ENCODE results near the gene CSF2RB. TPM values are rescaled to one million over a fixed set of nuclear protein-coding genes. Genes with fewer than 3 reads are reported as not detected.

CSF2RB gene
- under 1 TPM; 0.04 TPM for total RNA-seq

DNA sequence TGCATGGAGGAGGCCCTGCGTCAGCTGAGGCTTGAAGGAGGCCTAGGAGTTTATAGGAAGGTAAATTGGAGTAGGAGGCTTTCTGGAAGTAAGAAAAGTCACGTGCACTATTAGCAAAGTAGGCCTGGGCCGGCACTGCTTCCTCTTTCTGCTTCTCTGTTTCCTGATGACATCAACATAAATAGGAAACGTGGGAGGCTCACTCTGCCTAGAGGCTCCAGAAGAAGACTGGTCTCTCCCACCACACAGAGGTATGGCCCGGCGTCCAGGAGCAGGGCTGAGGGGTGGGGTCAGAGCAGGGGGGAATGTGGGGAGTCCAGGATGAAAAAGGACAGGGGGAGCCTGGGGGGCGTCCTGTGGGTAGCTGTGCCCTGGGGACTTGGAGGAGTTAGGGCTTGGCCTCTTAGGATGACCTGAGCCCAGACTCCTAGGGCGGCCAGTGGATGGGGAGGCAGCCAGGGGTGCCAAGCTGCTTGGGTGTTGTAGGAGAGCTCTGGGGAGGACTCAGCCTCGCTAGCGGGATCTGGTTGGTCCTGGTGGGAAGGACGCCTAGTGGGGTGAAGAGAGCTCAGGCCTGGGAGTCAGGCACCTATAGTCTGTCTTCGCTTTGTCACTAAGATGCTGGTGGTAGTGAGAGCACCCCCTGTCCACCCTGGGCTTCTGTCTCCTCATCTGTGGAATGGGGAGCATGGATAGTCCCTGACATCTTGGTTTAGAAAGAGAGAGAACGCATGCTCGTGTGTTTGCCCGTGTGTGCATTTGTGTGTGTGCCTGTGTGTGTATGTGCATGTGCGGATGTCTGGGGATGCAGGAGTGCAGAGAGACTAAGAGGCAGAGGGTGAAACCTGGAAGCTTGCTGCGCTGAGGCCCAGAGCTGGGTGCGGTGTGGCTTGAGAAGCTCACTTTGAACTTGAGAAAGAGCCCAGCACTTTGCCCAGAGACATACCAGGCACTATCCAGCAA, at the start of gene CSF2RB:
Gene CSF2RB (plus strand): TSS at position 202 of the 963 bp plus-strand sequence. CDS start 8,580 bp downstream, outside the sequence.
- ChIA-PET POLR2A (no interaction called here), CTCF (no interaction called here)

DNA sequence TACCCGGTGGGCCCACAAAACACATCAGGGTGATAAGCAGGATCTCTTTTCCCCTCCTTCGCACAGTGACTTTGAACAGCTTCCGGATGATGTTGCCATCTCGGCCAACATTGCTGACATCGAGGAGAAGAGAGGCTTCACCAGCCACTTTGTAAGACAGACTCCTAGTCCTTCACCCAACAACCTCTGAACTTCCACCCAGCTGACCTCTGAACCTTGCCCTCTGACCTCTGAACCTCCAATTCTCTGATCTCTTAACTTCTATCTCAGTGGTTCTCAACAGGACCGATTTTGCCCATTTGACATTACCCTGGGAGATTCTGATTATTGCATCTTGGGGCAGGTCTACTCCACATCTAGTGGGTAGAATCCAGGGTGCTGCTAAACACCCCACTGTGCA, 49.4 kb upstream of the CSF2RB start:
- ChIA-PET POLR2A (no interaction called here), CTCF (interaction anchor here (0.8 to 2.0 kb wide), 2 partner anchors 9 to 114 kb away, joined by 3 to 7 read pairs; no protein-coding TSS in a partner anchor)

DNA sequence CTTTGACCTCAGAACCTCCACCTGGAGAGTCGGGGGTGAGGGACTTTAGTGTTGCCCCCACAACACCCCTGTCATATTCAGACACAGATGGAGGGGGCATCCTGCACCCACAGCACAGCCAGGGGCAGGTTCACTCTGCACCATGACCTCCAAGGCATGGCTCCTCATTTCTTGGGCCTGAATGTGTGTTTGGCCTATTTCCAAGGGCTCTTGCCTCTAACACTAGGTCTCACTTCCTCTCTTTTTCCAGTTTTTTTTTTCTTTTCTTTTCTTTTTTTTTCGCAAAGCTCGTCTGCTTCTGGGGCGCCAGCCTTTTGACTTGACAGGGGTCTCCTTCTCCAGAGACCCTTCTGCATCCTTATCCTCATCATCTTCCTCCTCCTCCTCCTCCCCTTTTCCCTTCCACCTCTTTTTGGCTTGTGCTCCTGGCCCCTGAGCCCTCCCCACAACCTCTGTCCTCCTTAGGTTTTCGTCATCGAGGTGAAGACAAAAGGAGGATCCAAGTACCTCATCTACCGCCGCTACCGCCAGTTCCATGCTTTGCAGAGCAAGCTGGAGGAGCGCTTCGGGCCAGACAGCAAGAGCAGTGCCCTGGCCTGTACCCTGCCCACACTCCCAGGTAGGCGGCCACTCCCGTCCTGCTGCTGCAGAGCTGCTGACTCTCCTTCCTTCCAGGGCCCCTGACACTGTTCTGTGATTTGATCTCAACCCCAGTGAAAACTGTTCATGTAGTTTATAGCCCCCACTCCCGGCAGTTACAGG, 48.8 kb upstream of the CSF2RB start:
- ChIA-PET POLR2A (no interaction called here), CTCF (interaction anchor here (0.9 to 4.6 kb wide), 3 partner anchors 8 to 114 kb away, joined by 3 to 32 read pairs (median 7); no protein-coding TSS in a partner anchor)

DNA sequence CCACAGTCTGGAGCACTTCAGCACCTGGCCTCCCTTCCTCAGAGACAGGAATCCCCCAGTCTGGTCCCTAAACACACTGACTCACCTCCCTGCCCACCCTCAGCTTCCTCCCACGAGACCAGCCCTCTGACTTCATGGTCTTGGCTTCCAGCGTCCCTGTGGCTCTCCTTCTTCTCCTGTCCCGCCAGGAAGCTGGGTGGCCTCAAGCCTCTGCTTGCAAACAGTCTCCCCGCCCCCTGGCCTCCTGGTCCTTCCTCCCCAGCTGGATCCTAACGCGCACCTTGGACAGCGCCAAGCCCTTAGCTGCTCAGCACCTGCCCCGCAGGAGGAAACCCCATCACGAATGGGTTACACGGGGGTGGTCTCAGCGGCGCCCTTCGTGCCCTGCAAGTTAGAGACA, 48.1 kb upstream of the CSF2RB start:
- CTCF ChIA-PET = interaction anchor here (0.9 to 4.6 kb wide), 3 partner anchors 8 to 112 kb away, joined by 3 to 32 read pairs (median 5); no protein-coding TSS in a partner anchor
- POLR2A ChIA-PET = no interaction called here

DNA sequence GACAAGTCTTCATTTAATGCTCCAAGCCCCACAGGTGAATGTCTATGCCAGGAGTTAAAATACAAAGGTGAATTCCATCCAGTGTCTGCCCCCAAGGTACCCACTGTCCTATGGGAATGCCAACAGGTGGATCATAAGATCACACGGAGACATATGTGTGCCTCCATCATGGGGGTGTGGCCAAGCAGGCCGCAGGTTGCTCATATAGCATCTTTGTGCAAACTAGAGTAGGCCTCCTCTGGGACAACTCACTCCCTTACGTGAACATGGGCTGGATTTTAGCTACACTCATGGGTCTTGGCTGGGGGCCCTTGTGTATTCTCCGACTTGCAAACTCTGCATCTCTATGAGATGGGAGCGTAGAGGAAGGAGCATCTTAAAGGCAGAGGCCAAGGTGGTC, 45.7 kb upstream of the CSF2RB start:
- POLR2A ChIA-PET = no interaction called here
- CTCF ChIA-PET = interaction anchor here (4.6 kb wide), 1 partner anchor 11 kb away, joined by 32 read pairs; no protein-coding TSS in a partner anchor

DNA sequence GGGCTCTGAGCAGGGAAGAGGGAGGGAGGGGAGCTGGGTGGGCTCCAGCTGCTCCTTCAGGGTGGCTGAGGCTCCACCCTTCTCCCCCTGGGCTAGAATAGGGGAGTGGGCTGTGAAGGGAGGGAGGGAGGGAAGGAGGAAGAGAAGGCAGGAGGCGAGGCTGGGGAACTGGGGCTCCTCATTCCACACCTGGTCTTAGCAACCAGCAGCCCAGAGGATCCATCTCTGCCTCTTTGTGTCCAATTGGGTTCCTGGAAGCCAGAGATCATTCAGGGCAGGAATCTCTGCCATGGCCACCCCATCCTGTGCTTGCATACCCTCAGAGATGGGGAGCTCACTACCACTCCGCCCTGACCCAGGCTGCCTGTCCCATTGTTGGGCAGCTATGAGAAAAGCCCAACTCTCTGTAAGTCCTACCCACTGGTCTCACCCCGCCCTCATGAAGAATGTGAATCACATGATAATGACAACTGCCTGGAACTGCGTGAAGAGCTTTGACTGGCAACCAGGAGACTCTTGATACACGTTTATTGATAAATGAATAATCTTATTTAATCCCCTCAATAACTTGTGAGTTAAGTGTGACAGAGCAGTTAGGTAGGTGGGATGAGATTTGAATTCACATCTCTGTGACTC, 44.8 kb upstream of the CSF2RB start:
- POLR2A ChIA-PET = no interaction called here
- CTCF ChIA-PET = interaction anchor here (4.6 kb wide), 1 partner anchor 12 kb away, joined by 32 read pairs; no protein-coding TSS in a partner anchor

DNA sequence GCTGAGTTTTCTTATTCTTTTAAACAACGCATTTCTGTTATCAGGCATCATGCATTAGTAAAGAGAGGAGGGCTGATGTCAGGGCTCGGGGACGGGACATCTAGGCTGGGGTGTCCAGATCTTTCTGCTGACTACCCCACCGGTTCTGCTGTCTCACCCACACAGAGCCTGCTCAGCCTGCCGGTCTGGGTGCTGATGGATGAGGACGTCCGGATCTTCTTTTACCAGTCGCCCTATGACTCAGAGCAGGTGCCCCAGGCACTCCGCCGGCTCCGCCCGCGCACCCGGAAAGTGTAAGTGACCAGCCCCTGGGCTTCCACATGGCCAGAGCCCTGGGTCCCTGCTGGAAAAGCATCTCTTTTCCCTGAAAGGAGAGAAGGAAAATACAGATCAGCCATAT, 43.2 kb upstream of the CSF2RB start:
- ChIA-PET CTCF (interaction anchor here (2.9 kb wide), 1 partner anchor 13 kb away, joined by 10 read pairs; no protein-coding TSS in a partner anchor), POLR2A (interaction anchor here (0.6 kb wide), 1 partner anchor 538 kb away, joined by 7 read pairs; no protein-coding TSS in a partner anchor)

DNA sequence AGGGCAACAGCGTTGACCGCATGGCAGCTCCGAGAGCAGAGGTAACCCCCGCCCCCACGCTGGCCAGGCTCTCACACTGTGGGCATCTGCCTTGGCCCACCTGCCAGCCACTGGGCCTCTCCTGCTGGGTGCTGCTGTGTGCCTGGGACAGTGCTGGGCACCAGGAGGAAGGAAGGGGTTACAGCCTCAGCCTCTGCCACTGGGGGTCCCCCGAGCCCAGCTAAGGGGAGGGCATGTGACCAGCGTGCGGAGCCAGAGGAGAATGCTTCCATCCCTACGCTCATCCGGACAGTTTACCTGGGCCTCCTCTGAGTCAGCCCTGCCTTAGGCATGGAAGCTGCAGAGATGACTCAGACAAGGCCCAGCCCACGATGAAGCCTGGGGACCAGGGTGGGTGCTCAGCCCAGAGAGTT, 41.8 kb upstream of the CSF2RB start:
- ChIA-PET CTCF (interaction anchor here (1.0 to 2.9 kb wide), 3 partner anchors 15 to 108 kb away, joined by 4 to 10 read pairs (median 5); no protein-coding TSS in a partner anchor), POLR2A (no interaction called here)

DNA sequence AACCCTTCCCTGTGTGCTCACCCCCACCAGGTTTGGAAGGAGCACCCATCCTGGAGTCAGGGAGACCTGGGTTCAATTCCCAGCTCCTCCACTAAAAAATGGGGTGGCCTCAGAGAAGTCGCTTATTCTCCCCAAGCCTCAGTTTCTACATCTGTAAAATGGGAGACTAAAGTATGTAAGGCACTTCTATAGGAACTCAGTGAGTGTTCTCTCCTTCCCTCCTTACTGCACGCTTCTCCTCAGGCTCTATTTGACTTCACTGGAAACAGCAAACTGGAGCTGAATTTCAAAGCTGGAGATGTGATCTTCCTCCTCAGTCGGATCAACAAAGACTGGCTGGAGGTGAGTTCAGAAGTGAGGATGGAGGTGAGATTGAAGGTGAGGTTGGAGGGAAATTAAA, 41.3 kb upstream of the CSF2RB start:
- ChIA-PET CTCF (interaction anchor here (1.0 to 2.9 kb wide), 3 partner anchors 15 to 108 kb away, joined by 4 to 10 read pairs (median 5); no protein-coding TSS in a partner anchor), POLR2A (no interaction called here)

DNA sequence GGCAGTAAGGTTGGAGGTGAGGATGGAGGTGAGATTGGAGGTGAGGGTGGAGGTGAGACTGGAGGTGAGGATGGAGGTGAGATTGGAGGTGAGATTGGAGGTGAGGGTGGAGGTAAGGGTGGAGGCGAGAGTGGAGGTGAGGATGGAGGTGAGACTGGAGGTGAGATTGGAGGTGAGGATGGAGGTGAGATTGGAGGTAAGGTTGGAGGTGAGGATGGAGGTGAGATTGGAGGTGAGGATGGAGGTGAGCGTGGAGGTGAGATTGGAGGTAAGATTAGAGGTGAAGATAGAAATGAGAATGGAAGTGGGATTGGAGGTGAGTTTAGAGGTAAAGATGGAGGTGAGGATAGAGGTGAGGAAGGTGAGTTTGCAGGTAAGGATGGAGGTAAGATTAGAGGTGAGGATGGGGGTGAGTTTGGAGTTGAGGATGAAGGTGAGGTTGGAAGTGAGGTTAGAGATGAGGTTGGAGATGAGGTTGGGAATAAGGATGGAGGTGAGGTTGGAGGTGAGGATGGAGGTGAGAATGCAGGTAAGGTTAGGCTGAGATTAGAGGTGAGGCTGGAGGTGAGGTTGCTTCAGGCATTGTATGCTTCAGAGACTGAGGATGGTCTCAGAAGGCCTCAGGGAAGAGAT, 40.4 kb upstream of the CSF2RB start:
- ChIA-PET POLR2A (no interaction called here), CTCF (interaction anchor here (0.8 to 1.5 kb wide), 3 partner anchors 8 to 11 kb away, joined by 3 to 4 read pairs (median 3); no protein-coding TSS in a partner anchor)

DNA sequence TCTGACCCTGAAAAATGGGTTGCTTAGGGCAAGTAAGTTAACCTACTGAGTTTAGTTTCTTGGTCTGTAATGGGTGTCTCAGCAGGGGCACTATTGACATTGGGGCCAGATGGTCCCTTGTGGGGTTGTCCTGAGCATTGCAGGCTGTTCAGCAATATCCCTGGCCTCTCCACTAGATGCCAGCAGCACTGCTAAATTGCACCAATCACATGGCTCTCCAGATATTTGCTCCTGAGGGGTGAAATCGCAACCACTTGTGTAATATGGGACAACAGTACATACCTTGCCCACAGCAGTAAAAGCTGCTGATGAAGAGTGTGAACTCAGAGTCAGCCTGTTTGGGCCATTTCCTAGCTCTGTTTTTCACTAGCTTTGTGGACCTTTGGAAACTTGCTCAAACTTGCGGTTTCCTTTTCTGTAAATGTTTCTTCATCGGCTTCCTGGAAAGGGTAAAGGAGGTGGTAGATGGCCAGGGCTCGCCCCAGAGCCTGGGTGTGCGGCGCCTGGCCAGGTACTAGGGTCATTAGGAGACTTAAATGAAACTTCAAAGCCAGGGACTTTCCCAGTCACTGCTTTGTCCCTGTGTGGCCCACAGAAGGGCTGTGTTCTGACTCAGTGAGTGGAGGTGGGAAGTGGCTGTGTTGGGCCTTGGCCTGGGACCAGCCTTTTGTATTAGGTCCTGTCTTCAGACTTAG, 39.7 kb upstream of the CSF2RB start:
- ChIA-PET POLR2A (interaction anchor here (1.0 kb wide), 1 partner anchor 12 kb away, joined by 3 read pairs; no protein-coding TSS in a partner anchor), CTCF (interaction anchor here (0.8 to 1.5 kb wide), 5 partner anchors 8 to 18 kb away, joined by 3 to 4 read pairs (median 3); partner anchors contain the start of gene NCF4)

DNA sequence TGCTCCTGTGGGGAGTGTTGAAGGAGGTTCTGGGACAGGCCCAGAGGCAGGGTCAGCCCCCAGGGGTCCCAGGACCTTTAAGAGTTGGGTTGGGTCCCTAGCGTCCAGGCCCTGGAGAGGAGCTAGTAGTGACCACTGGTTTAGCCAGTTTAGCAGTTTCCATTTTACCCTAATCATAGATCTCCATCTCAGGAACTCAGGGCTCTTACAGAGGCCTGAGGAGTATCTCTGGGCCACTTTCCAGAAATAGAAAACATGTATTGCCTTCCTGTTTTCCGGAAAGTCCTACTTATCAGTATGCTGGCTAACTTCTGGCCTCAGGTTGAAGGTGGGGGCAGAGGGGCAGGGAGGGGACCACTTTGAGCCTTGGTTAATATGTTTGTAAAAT, 39.1 kb upstream of the CSF2RB start:
- ChIA-PET CTCF (interaction anchor here (0.9 to 1.5 kb wide), 3 partner anchors 10 to 17 kb away, joined by 3 to 4 read pairs (median 3); partner anchors contain the start of gene NCF4), POLR2A (interaction anchor here (1.0 kb wide), 1 partner anchor 13 kb away, joined by 3 read pairs; no protein-coding TSS in a partner anchor)

DNA sequence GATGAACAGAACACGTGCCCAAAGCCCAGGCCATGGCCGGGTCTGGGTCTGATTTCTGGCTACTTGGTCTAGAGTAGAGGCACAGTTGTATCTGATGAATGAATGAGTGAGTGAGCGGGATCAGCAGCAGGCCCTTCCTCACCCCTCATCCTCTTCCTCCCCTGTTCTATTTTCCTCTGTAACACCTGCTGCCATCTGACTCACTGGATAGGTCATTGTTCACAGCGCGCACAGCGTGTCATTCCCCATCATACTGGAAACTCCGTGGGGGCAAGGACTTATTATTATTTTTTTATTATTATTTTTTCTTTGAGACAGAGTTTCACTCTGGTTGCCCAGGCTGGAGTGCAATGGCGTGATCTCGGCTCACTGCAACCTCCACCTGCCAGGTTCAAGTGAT, 38.7 kb upstream of the CSF2RB start:
- ChIA-PET POLR2A (no interaction called here), CTCF (interaction anchor here (0.9 to 1.5 kb wide), 3 partner anchors 9 to 103 kb away, joined by 3 to 4 read pairs (median 4); partner anchors contain the start of gene NCF4)

DNA sequence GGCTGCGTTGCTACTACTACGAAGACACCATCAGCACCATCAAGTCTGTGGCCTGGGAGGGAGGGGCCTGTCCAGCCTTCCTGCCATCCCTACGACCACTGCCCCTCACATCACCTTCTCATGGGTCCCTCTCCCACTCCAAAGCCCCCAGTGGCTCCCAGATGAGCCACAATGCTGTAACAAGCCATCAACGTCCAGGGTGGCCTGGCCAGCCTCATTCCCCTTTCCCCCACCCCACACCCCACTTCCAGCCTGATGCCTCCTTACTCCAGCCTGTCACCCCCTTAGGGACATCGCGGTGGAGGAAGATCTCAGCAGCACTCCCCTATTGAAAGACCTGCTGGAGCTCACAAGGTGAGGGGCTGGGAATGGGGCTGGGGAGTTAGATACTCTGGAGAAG, 37.7 kb upstream of the CSF2RB start:
- ChIA-PET CTCF (no interaction called here), POLR2A (no interaction called here)

DNA sequence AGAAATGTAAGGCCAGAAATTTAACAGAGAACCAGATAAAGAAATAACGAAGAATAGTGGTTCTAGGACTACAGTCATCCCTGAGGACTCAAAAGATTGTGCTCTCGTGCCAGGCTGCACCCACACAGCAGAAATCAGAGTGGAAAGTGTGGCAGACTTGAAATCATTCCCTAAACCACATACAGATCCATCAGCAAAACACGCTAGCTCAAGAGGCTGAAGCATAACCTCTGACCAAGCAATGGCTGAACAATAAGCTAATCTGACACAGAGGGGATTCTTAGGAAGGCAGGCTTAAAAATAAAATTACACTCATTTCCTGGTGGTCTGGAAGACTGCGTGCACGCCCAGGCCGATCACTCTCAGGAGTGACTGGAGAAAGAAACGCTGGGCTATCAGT, 33.7 kb upstream of the CSF2RB start:
- CTCF ChIA-PET = no interaction called here
- POLR2A ChIA-PET = no interaction called here

DNA sequence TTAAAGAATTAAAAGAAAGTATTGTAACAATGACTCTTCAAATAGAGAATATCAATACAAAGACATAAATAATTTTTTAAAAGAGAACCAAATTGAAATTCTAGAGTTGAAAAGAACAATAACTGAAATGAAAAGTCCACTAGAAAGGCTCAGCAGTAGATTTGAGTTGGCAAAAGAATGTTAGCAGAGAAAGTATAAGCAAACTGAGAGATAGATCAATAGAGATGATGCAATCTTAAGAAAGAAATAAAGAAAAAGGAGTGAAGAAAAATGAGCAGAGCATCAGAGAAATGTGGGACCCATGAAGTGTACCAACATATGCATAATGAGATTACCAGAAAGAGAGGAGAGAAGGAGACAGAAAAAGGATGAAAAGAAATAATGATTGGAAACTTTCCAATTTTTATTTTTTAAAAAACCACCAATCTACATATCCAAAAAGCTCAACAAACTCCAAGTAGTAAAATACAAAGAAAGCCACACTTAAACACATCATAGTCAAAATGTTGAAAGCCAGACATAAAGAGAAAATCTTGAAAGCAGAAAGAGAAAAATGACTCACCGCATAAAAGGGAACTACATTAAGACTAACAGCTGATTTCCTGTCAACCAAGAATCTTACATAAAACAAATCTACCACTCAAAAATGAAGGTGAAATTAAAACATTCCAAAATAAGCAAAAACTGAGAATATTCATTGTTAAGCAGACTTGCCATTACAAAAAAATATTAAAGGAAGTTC, 31.8 kb upstream of the CSF2RB start:
- ChIA-PET POLR2A (no interaction called here), CTCF (interaction anchor here (1.5 kb wide), 1 partner anchor 11 kb away, joined by 3 read pairs; no protein-coding TSS in a partner anchor)
